K562 (cell line): Measurements from ENCODE around the gene SLC7A6OS. TPM values are rescaled to one million over a fixed set of nuclear protein-coding genes. Genes with fewer than 3 reads are reported as not detected.
A peak's percentile ranks its signal among the peaks of the same experiment; 100 is the strongest.

Source experiments
- ATAC-seq: fragments of 200-7000 bp; cut with Tn5 transposase; 3 replicates; pipeline ENCODE4 v1.9.1; 2020; ENCODE audit warnings: moderate library complexity
- BruUV-seq: library from RNA; stranded (reverse); fragments of 400-500 nt; replicated peaks from 2 replicates; lab custom pipeline; 2021; lab: Mats Ljungman, UMichigan
- CTCF ChIA-PET: fragments of 300-600 bp; formaldehyde crosslinking; extraction: SDS; loops from one replicate; lab custom pipeline; 2021; ENCODE audit warnings: low intra/inter-chr PET ratio; lab: Yijun Ruan, JAX
- POLR2A ChIA-PET: fragments of 300-600, 350-650 bp; sonication (Branson Sonifier 250); formaldehyde crosslinking; extraction: SDS; loops from one replicate; lab custom pipeline; 2021; ENCODE audit warnings: antibody characterized with exemption, inconsistent platforms; lab: Yijun Ruan, JAX
- DNase-seq, 4 experiments: peaks; one replicate each; pipeline versions ENCODE4 v3.0.0 to v3.0.0-alpha.2; 2011 to 2018; ENCODE audit warnings: low spot score in 3 of 4, mixed read lengths in 3 of 4; ENCODE audit errors: extremely low read depth in 1 of 4
- FAIRE-seq: peaks from 2 replicates; lab custom pipeline; 2011; peaks lifted over from hg19 to GRCh38; lab: Jason Lieb, UNC
- H2AFZ ChIP-seq: 2 replicates; pipeline ENCODE4 v1.6.0; 2011; ENCODE audit warnings: low read depth, low read length, control low read depth, inconsistent platforms
- H3K27ac ChIP-seq: fragments of 200-600 bp; 3 replicates; pipeline ENCODE4 v1.8.0; 2011; ENCODE audit warnings: low read depth, mild to moderate bottlenecking, control low read depth, inconsistent platforms, low read length, moderate library complexity, mixed read lengths; ENCODE audit errors: extremely low read depth
- H3K27me3 ChIP-seq, 2 experiments: fragments of 300-600 bp in 1 of 2; 2 replicates in 1 of 2; 3 replicates in 1 of 2; pipeline versions ENCODE4 v1.6.0 to v1.8.0; 2011; ENCODE audit warnings: inconsistent platforms in 2 of 2, low read length in 2 of 2, mild to moderate bottlenecking in 1 of 2, mixed read lengths in 1 of 2, moderate library complexity in 1 of 2; ENCODE audit not compliant: control insufficient read depth in 2 of 2, insufficient read depth in 2 of 2
- H3K36me3 ChIP-seq: fragments of 300-600 bp; 3 replicates; pipeline ENCODE4 v1.8.0; 2011; ENCODE audit warnings: mild to moderate bottlenecking, low read length, inconsistent platforms; ENCODE audit not compliant: control insufficient read depth, insufficient read depth
- H3K4me1 ChIP-seq, 2 experiments: fragments of 200-600 bp in 1 of 2; replicated peaks in 1 of 2; 2 replicates in 1 of 2; 3 replicates in 1 of 2; pipeline versions ENCODE4 v1.5.1 to v1.8.0; 2011; ENCODE audit warnings: inconsistent platforms in 2 of 2, low read length in 2 of 2, mild to moderate bottlenecking in 1 of 2, mixed read lengths in 1 of 2, moderate library complexity in 1 of 2; ENCODE audit not compliant: control insufficient read depth in 2 of 2, insufficient read depth in 2 of 2
- H3K4me2 ChIP-seq: 2 replicates; pipeline ENCODE4 v1.6.1; 2011; ENCODE audit warnings: low read length, control low read depth, inconsistent platforms, mixed read lengths; ENCODE audit not compliant: insufficient read depth
- H3K4me3 ChIP-seq: fragments of 200-600 bp; sonication (generic), shearing (Covaris generic); 2 replicates; pipeline ENCODE4 v1.5.1; 2016; ENCODE audit warnings: control low read depth, inconsistent platforms
- H3K79me2 ChIP-seq: fragments of 200-600 bp; 3 replicates; pipeline ENCODE4 v1.8.0; 2011; ENCODE audit warnings: low read length, inconsistent platforms; ENCODE audit not compliant: control insufficient read depth, insufficient read depth
- H3K9ac ChIP-seq, 2 experiments: 2 replicates each; pipeline versions ENCODE4 v1.6.0 to v1.6.1; 2011; ENCODE audit warnings: low read depth in 2 of 2, low read length in 2 of 2, control low read depth in 1 of 2, inconsistent platforms in 1 of 2, mild to moderate bottlenecking in 1 of 2, mixed read lengths in 1 of 2; ENCODE audit not compliant: insufficient read depth in 1 of 2
- H3K9me1 ChIP-seq: one replicate; pipeline ENCODE4 v1.6.0; 2011; ENCODE audit warnings: inconsistent platforms, mild to moderate bottlenecking, low read length, moderate library complexity; ENCODE audit not compliant: control insufficient read depth, insufficient read depth
- H3K9me3 ChIP-seq: replicated peaks from 2 replicates; pipeline ENCODE4 v1.5.1; 2011; ENCODE audit warnings: low read depth, low read length, inconsistent platforms; ENCODE audit not compliant: control insufficient read depth, insufficient read depth
- H4K20me1 ChIP-seq: replicated peaks from 2 replicates; pipeline ENCODE4 v1.6.1; 2011; ENCODE audit warnings: low read length, inconsistent platforms, mixed read lengths; ENCODE audit not compliant: control insufficient read depth, insufficient read depth
- NFIC ChIP-seq: fragments of 450-650 bp; IDR thresholded peaks from 2 replicates; pipeline ENCODE4 v1.6.1; 2017; ENCODE audit warnings: mild to moderate bottlenecking, inconsistent platforms
- PKNOX1 ChIP-seq: fragments of 450-650 bp; IDR thresholded peaks from 2 replicates; pipeline ENCODE4 v1.6.1; 2016
- WGBS: fragments of 100-300 bp; shearing (Covaris generic); methylation state at CpG from one replicate; pipeline ENCODE4 v1.1.6; 2016; ENCODE audit warnings: low coverage, mixed read lengths; ENCODE audit not compliant: insufficient coverage; ENCODE audit errors: missing lambda C conversion rate; 5-methylcytosine and 5-hydroxymethylcytosine counted together
- in situ Hi-C: fragments of 300-500 bp; cut with MboI; formaldehyde crosslinking; loops from 4 replicates; pipeline ENCODE4 v1.15.0; 2018; ENCODE audit warnings: inconsistent platforms, mixed read lengths
- intact Hi-C: fragments of 100-400 bp; cut with micrococcal nuclease; formaldehyde crosslinking; loops from 2 replicates; pipeline ENCODE4 v1.14.2; 2022
- polyA plus RNA-seq, 8 experiments: library from polyadenylated mRNA; depleted of rRNA in 4 of 8; stranded (reverse) in 5 of 8; unstranded in 3 of 8; fragments of >200 nt; fragmentation: Nextera tagmentation in 2 of 8; fragmentation: Illumina TruSeq in 1 of 8; extraction: Ambion mirVana in 2 of 8; extraction: Trizol in 1 of 8; gene quantifications; 2 replicates each; pipeline versions ENCODE4 v1.2.1 to v1.2.3, GENCODE V29; 2011 to 2014; ENCODE audit warnings: inconsistent platforms in 1 of 8, missing spikeins in 1 of 8
- total RNA-seq, 7 experiments: library from RNA; depleted of rRNA in 6 of 7; stranded (reverse); fragments of >200 nt in 6 of 7; fragmentation: Illumina TruSeq in 2 of 7; extraction: Trizol in 2 of 7; gene quantifications; 2 replicates each; pipeline versions ENCODE4 v1.2.1 to v1.2.3, GENCODE V29; 2011 to 2021; ENCODE audit warnings: low replicate concordance in 1 of 7
- TF ChIP-seq, protein P1 (sequence below): fragments of 250-450 bp; sonication (Bioruptor Pico); IDR thresholded peaks from 2 replicates; pipeline ENCODE4 v1.8.0; 2021; ENCODE audit warnings: moderate library complexity, mild to moderate bottlenecking, inconsistent platforms

SLC7A6OS gene
- total and polyA plus RNA-seq, 9 of the 15 experiments (the other 6 are each of a cell fraction or from before 2014, with no cell fraction given) = 2.7 to 23.6 (median 17.2) TPM

DNA sequence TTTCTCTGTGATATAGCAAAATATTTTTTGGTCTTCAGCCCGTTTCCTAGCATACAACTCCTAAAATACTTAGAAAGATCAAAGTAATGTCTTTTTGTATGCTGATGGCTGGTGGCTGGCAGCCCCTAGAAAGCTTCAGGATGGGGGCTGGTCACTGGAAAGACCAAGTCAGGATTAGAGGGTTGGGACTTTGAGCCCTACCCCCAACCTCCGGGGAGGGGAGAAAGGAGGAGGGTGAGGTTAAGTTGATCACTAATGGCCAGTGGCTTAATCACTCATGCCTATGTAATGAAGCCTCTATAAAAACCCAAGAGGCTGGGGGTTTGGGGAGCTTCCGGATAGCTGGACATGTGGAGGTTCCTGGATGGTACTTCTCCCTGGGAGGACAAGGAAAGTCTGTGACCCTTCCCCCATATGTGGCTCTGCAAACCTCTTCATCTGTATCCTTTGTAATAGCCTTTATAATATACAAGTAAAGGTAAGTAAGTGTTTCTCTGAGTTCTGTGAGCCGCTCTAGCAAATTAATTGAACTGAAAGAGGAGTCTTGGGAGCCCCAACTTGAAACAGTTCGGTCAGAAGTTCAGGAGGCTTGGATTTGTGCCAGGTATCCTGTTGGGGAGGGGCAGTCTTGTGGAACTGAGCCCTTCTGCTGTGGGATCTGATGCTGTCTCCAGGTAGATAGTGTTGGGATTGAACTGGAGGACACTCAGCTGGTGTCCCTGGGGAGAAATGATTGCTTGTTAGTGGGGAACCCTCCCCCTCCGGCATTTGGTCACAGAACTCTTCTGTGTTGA is 42.9 kb downstream of the SLC7A6OS start:
- in situ Hi-C loops (no loop called here), intact Hi-C loops (no loop called here)
- Histone ChIP-seq H3K27ac (0 out of 3 replicates have a peak overlapping the region, but pooled peaks have one; percentile 7), H3K9ac (peak overlapping the region in 1 of 2 experiments; percentile 65; a peak in 1 of 4 replicates), H3K9me1 (no peaks in the 10 kb centered on the region), H3K4me1 (peaks cover 24 to 28% of the 10 kb centered on the region in 2 experiments), H3K36me3 (peaks cover 47% of the 10 kb centered on the region), H3K79me2 (peaks cover 94% of the 10 kb centered on the region), H3K4me2 (peak overlapping the region; percentile 1), H2AFZ (no peak overlapping the region), H3K4me3 (no peak overlapping the region), H3K9me3 (no peaks in the 10 kb centered on the region), H4K20me1 (peaks cover 29% of the 10 kb centered on the region), H3K27me3 (no peaks in the 10 kb centered on the region)
- ChIA-PET CTCF (no interaction called here), POLR2A (interaction anchor here (0.9 kb wide), 1 partner anchor 15 kb away, joined by 3 read pairs; no protein-coding TSS in a partner anchor)
- 46% methylated on average over 6 of the region's 6 CpGs for WGBS
- FAIRE-seq (peak; percentile 6), DNase-seq (peak in 1 of 4 experiments; percentile 66), ATAC-seq (no peak)
- no TSS peak for BruUV-seq
- peak; percentile 7; the same call in 1 of the 2 replicates for TF ChIP-seq PKNOX1
- peak; percentile 92 for TF ChIP-seq NFIC
- TF ChIP-seq, protein P1, sequence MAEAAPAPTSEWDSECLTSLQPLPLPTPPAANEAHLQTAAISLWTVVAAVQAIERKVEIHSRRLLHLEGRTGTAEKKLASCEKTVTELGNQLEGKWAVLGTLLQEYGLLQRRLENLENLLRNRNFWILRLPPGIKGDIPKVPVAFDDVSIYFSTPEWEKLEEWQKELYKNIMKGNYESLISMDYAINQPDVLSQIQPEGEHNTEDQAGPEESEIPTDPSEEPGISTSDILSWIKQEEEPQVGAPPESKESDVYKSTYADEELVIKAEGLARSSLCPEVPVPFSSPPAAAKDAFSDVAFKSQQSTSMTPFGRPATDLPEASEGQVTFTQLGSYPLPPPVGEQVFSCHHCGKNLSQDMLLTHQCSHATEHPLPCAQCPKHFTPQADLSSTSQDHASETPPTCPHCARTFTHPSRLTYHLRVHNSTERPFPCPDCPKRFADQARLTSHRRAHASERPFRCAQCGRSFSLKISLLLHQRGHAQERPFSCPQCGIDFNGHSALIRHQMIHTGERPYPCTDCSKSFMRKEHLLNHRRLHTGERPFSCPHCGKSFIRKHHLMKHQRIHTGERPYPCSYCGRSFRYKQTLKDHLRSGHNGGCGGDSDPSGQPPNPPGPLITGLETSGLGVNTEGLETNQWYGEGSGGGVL (CRISPR knock-in tag) = no peak
